Kasumi-1 (cell line): ENCODE results near the gene GSTP1.
"Not testable (repeated sequence)": the region's sequence is repeated elsewhere in the genome, so short reads cannot be mapped to it uniquely, and the experiment has no call there.

Experiments used
- DNase-seq, 2 experiments: peaks; one replicate each; lab custom pipeline; 2025; lab: John Stamatoyannopoulos, UW

GSTP1 gene

GRCh38 chr11:67563705-67564114 lies 19.9 kb upstream of the GSTP1 start:
- not testable (repeated sequence) for DNase-seq

GRCh38 chr11:67564230-67564629 lies 19.4 kb upstream of the GSTP1 start:
- DNase-seq, result no peak

- DNase-seq, result no peak
Measured at GRCh38 chr11:67571443-67571842, 12.2 kb upstream of the GSTP1 start.

GRCh38 chr11:67572305-67572704 lies 11.3 kb upstream of the GSTP1 start:
- DNase-seq, result no peak

GRCh38 chr11:67572747-67573419 lies 10.7 kb upstream of the GSTP1 start:
- DNase-seq, result peak; percentile 37 to 65

GRCh38 chr11:67574938-67575337 lies 8.7 kb upstream of the GSTP1 start:
- no peak for DNase-seq

- DNase-seq, result peak; percentile 3 to 6
Measured at GRCh38 chr11:67576735-67577475, 6.7 kb upstream of the GSTP1 start.

GRCh38 chr11:67577951-67578350 lies 5.7 kb upstream of the GSTP1 start:
- DNase-seq, result no peak

- DNase-seq, result no peak
Measured at GRCh38 chr11:67581469-67581868, 2.1 kb upstream of the GSTP1 start.

- no peak for DNase-seq
Measured at GRCh38 chr11:67582011-67582410, 1.6 kb upstream of the GSTP1 start.

GRCh38 chr11:67584205-67584880 lies 731 bp downstream of the GSTP1 start:
- DNase-seq, result peak; percentile 56 to 69

- DNase-seq, result no peak
Measured at GRCh38 chr11:67584881-67585873, 1.6 kb downstream of the GSTP1 start.

- DNase-seq, result no peak
Measured at GRCh38 chr11:67585911-67586310, 2.3 kb downstream of the GSTP1 start.

- DNase-seq, result no peak
Measured at GRCh38 chr11:67586568-67587250, 3.1 kb downstream of the GSTP1 start.

GRCh38 chr11:67588136-67588503 lies 4.5 kb downstream of the GSTP1 start:
- no peak for DNase-seq

GRCh38 chr11:67588899-67589415 lies 5.3 kb downstream of the GSTP1 start:
- DNase-seq, result not testable (repeated sequence)

GRCh38 chr11:67592880-67593564 lies 9.4 kb downstream of the GSTP1 start:
- DNase-seq, result no peak

GRCh38 chr11:67593565-67593905 lies 9.9 kb downstream of the GSTP1 start:
- DNase-seq, result no peak

- DNase-seq, result no peak
Measured at GRCh38 chr11:67594480-67594879, 10.9 kb downstream of the GSTP1 start.

- DNase-seq, result no peak
Measured at GRCh38 chr11:67596753-67597300, 13.2 kb downstream of the GSTP1 start.
